ENCODE data around the gene CRK. TPM values are rescaled to one million over a fixed set of nuclear protein-coding genes. Genes with fewer than 3 reads are reported as not detected.
"Not testable (repeated sequence)": the region's sequence is repeated elsewhere in the genome, so short reads cannot be mapped to it uniquely, and the experiment has no call there.

Gene CRK
- total RNA-seq, 1 donor from 2014 or later, result 52.0 TPM

- not testable (repeated sequence) for DNase-seq (ENCODE audit: low spot score)
Measured at GRCh38 chr17:1387490-1388227, 68.4 kb downstream of the CRK start.

GRCh38 chr17:1386675-1387190, 69.3 kb downstream of the CRK start:
- not testable (repeated sequence) for DNase-seq (ENCODE audit: low spot score)

- DNase-seq (ENCODE audit: low spot score), result no peak
Measured at GRCh38 chr17:1386265-1386664, 69.8 kb downstream of the CRK start.

- no peak for DNase-seq (ENCODE audit: low spot score)
Measured at GRCh38 chr17:1385861-1386260, 70.2 kb downstream of the CRK start.

- DNase-seq (ENCODE audit: low spot score), result peak; percentile 22
Measured at GRCh38 chr17:1384905-1385435, 71.1 kb downstream of the CRK start.

- no peak for DNase-seq (ENCODE audit: low spot score)
Measured at GRCh38 chr17:1379930-1380313, 76.1 kb downstream of the CRK start.

GRCh38 chr17:1379208-1379929, 76.7 kb downstream of the CRK start:
- DNase-seq (ENCODE audit: low spot score), result no peak

GRCh38 chr17:1378476-1378860, 77.6 kb downstream of the CRK start:
- not testable (repeated sequence) for DNase-seq (ENCODE audit: low spot score)

GRCh38 chr17:1377334-1377733, 78.7 kb downstream of the CRK start:
- no peak for DNase-seq (ENCODE audit: low spot score)

GRCh38 chr17:1376061-1376460, 80.0 kb downstream of the CRK start:
- no peak for DNase-seq (ENCODE audit: low spot score)

- no peak for DNase-seq (ENCODE audit: low spot score)
Measured at GRCh38 chr17:1375615-1376014, 80.4 kb downstream of the CRK start.

- DNase-seq (ENCODE audit: low spot score), result no peak
Measured at GRCh38 chr17:1374431-1375177, 81.4 kb downstream of the CRK start.

GRCh38 chr17:1373707-1374237, 82.3 kb downstream of the CRK start:
- DNase-seq (ENCODE audit: low spot score), result no peak

GRCh38 chr17:1372618-1373017, 83.4 kb downstream of the CRK start:
- DNase-seq (ENCODE audit: low spot score), result no peak

GRCh38 chr17:1371893-1372590, 84.0 kb downstream of the CRK start:
- DNase-seq (ENCODE audit: low spot score), result no peak

Other genes starting within 250 kb of the CRK start
- not detected for gene BHLHA9, start 185.8 kb downstream of the CRK start, total RNA-seq (ENCODE audit: insufficient read depth, low replicate concordance)
- 4.3 TPM for gene TRARG1, start 176.6 kb downstream of the CRK start, total RNA-seq (ENCODE audit: insufficient read depth, low replicate concordance)
- gene YWHAE, start 56.0 kb downstream of the CRK start, total RNA-seq (ENCODE audit: insufficient read depth, low replicate concordance), result 182 TPM
- 90.5 TPM for gene MYO1C, start 36.5 kb upstream of the CRK start, total RNA-seq (ENCODE audit: insufficient read depth, low replicate concordance)
- gene INPP5K, start 60.4 kb upstream of the CRK start, total RNA-seq (ENCODE audit: insufficient read depth, low replicate concordance), result 19.3 TPM
- gene PITPNA, start 106.6 kb upstream of the CRK start, total RNA-seq (ENCODE audit: insufficient read depth, low replicate concordance), result 8.4 TPM
- gene SLC43A2, start 172.6 kb upstream of the CRK start, total RNA-seq (ENCODE audit: insufficient read depth, low replicate concordance), result 11.6 TPM
- 8.4 TPM for gene SCARF1, start 189.5 kb upstream of the CRK start, total RNA-seq (ENCODE audit: insufficient read depth, low replicate concordance)
- 3.4 TPM for gene RILP, start 193.6 kb upstream of the CRK start, total RNA-seq (ENCODE audit: insufficient read depth, low replicate concordance)
- 87.6 TPM for gene PRPF8, start 228.6 kb upstream of the CRK start, total RNA-seq (ENCODE audit: insufficient read depth, low replicate concordance)

Measured in umbilical cord (tissue), 2 donors.